ENCODE measurements around the gene SLC10A7. TPM values are rescaled to one million over a fixed set of nuclear protein-coding genes. Genes with fewer than 3 reads are reported as not detected.

SLC10A7 gene
- total and polyA plus RNA-seq, 7 donors: 1.3 to 5.7 (median 3.9) TPM

DNA sequence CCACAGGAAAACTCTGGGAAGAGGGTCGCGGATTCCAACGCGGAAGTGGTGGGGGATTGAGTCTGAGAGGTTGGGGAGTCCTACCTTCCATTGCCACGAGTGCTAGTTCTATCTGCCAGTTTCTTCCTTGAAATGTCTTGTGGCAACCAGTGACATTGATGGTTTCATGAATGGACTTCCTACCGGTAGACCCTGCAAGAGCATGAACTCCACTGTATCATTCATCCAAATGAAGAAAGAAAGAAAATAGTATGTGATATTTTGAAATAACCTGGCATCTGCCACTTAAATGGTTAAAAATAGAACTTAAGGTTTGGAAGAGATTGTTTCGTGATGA, 1.1 kb upstream of the SLC10A7 start:
- Histone ChIP-seq H3K9me3 (no peaks in the 10 kb centered on the region), H3K4me3 (peak overlapping the region; percentile 90), H3K4me1 (peaks cover 24% of the 10 kb centered on the region), H3K36me3 (ENCODE audit: insufficient read depth in 1 of 2, low read depth in 1 of 2) (no peaks in the 10 kb centered on the region), H3K27ac (peak overlapping the region; percentile 82), H3K27me3 (ENCODE audit: insufficient read depth in 3 of 3, low read length in 2 of 3) (no peaks in the 10 kb centered on the region)
- TF ChIP-seq, protein P1, sequence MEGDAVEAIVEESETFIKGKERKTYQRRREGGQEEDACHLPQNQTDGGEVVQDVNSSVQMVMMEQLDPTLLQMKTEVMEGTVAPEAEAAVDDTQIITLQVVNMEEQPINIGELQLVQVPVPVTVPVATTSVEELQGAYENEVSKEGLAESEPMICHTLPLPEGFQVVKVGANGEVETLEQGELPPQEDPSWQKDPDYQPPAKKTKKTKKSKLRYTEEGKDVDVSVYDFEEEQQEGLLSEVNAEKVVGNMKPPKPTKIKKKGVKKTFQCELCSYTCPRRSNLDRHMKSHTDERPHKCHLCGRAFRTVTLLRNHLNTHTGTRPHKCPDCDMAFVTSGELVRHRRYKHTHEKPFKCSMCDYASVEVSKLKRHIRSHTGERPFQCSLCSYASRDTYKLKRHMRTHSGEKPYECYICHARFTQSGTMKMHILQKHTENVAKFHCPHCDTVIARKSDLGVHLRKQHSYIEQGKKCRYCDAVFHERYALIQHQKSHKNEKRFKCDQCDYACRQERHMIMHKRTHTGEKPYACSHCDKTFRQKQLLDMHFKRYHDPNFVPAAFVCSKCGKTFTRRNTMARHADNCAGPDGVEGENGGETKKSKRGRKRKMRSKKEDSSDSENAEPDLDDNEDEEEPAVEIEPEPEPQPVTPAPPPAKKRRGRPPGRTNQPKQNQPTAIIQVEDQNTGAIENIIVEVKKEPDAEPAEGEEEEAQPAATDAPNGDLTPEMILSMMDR (IDR thresholded peaks at IDR 0.05): no peak
- intact Hi-C loops (cut with DNase I): loop anchor here in 1 of 2 donors (10.0 kb wide), 1 partner anchor 178 kb away; no protein-coding TSS in a partner anchor
- 0 to 1% (median 1%) methylated on average over 7 of the region's 7 CpGs for WGBS, 3 donors
- DNase-seq: no peak
- peak; percentile 16 to 46 (median 24) for ATAC-seq

DNA sequence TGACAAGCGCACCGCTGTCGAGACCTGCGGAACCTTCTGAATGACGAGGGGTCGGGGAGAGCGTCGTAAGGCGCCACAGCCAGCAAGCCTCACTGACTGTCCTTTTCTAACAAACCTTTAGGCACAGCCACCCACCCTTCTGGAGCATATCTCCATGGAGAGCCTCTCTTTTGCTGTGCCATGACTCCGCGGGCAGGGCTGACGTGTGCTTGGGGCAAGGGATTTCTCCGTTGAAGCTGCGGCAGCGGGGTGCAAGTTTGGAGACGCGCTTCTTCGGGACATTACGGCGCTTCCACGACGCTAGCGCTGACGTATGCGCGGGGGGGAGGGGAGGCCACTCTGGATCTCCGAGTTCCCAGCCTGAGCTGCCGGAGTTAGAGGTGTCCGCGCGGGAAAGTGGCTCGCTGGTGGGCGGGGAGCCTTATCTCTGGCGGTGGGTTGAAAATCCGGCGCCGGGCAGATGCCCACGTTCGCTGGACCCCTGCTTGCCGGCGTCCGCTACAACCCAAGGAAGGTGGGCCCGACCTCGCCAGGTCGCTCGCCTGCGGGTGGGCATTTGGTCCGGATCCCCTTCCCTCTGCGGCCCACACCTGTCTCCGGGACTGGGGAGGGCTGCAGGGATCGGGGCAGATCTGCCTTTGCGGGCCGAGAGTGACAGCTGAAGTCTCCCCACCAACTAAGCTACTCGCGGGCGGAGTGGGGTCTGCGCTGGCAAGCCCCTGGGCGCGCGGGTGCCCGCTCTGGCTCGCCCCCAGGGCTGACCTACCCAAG, 543 bp upstream of the SLC10A7 start:
- H3K4me1 ChIP-seq: peaks cover 24% of the 10 kb centered on the region
- intact Hi-C loops (cut with DNase I): loop anchor here in 1 of 2 donors (10.0 kb wide), 1 partner anchor 177 kb away; no protein-coding TSS in a partner anchor

DNA sequence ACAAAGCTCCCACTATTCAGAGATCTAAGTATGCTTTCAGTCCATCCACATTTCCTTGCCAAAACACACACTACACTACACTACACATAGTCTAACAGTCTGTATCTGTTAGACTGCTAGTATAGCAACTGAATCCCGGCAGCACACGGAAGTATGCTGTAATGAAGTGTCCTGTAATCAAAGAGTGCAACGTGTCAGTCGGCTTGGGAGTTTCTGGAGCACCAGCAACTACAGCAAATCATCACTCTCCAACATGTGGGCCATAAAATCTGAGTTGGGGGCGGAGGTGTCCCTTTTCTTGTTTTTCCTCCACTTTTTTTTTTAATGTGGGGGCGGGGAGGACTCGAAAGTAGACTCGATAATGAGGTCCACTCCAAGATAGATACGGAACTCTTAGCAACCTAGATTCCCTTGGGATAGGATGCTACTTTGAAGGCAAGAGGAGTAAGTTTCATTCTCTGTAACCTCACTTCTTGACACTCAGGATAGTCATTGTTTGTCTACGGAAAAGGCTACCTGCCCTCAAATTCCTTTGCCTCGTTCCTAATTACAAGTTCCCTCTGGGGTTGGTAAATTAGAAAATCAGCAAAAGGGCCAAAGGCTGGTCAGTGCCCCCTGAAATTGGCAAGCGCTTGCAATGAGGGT, 722 bp downstream of the SLC10A7 start:
- peak in 2 of 4 donors; percentile 57 to 64 for ATAC-seq
- Histone ChIP-seq H3K27ac (peak overlapping the region; percentile 82), H3K9me3 (no peaks in the 10 kb centered on the region), H3K27me3 (ENCODE audit: insufficient read depth in 3 of 3, low read length in 2 of 3) (no peaks in the 10 kb centered on the region), H3K36me3 (ENCODE audit: insufficient read depth in 1 of 2, low read depth in 1 of 2) (peaks cover 0 to 9% of the 10 kb centered on the region in 2 donors), H3K4me3 (peak overlapping the region; percentile 90), H3K4me1 (peaks cover 24% of the 10 kb centered on the region)
- no peak for DNase-seq
- WGBS, 3 donors: 0% methylated on average over 12 of the region's 12 CpGs
- TF ChIP-seq, protein P1 (IDR thresholded peaks at IDR 0.05): no peak
- intact Hi-C loops (cut with DNase I): loop anchor here in 1 of 2 donors (10.0 kb wide), 1 partner anchor 176 kb away; no protein-coding TSS in a partner anchor

More for the DNA sequence above, 543 bp upstream of the SLC10A7 start:
- TF ChIP-seq, protein P1 (IDR thresholded peaks at IDR 0.05): no peak
- Histone ChIP-seq H3K4me3 (peak overlapping the region; percentile 90), H3K27ac (peak overlapping the region; percentile 82), H3K36me3 (ENCODE audit: insufficient read depth in 1 of 2, low read depth in 1 of 2) (no peaks in the 10 kb centered on the region), H3K9me3 (no peaks in the 10 kb centered on the region), H3K27me3 (ENCODE audit: insufficient read depth in 3 of 3, low read length in 2 of 3) (no peaks in the 10 kb centered on the region)
- 0 to 1% (median 1%) methylated on average over 38 to 62 of the region's 62 CpGs for WGBS, 3 donors
- ATAC-seq (peak; percentile 97 to 98 (median 98)), DNase-seq (peak; percentile 92 to 94)

DNA sequence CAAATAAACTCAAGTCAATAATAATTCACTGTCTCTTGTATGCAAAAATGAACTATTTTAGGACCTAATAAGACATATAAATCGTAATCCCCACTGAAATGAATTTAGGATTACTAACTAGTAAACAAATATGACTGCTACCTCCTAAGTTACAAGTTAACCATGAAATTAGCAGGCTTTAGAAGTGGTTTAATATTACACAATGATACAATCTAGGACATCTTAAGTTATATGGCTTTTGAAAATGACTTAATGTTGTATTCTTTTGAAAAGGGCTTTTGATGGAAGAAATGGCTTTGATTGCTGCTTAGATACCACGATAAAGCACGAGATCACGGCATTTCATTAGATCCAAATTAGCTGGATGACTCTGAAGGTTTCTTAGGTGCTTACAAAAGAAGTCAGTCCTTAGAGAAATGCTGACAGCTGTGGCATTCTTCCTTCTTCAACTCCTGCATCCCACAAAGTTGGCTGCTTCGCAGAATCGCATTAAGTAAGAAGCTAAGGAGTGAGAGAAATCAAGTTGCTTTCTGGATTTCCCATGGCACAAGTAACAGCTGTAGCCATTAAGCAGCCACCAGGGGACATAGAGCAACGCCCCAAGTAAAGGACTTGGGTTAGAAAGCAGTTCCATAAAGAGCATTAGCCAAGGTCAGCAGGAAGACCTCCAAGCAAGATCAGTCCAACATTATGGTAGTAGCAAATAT, 6.9 kb downstream of the SLC10A7 start:
- Histone ChIP-seq H3K4me3 (no peak overlapping the region), H3K9me3 (no peaks in the 10 kb centered on the region), H3K36me3 (ENCODE audit: insufficient read depth in 1 of 2, low read depth in 1 of 2) (peaks cover 0 to 25% of the 10 kb centered on the region in 2 donors), H3K27ac (no peak overlapping the region), H3K27me3 (ENCODE audit: insufficient read depth in 3 of 3, low read length in 2 of 3) (no peaks in the 10 kb centered on the region), H3K4me1 (peaks cover 6% of the 10 kb centered on the region)
- 63 to 67% (median 65%) methylated on average over 7 of the region's 7 CpGs for whole genome bisulfite sequencing, 3 donors
- no peak for ATAC-seq
- TF ChIP-seq, protein P1 (IDR thresholded peaks at IDR 0.05): no peak
- intact Hi-C loops (cut with DNase I): no loop called here
- DNase-seq: no peak
